Endothelial cell of umbilical vein (primary cell): Measurements from ENCODE around the gene RAB1B. TPM values are rescaled to one million over a fixed set of nuclear protein-coding genes. Genes with fewer than 3 reads are reported as not detected.
A peak's percentile ranks its signal among the peaks of the same experiment; 100 is the strongest.

Experiments used
- BruUV-seq: library from RNA; stranded (reverse); fragments of 400-500 nt; replicated peaks from 2 replicates; lab custom pipeline; 2021; lab: Mats Ljungman, UMichigan
- CTCF ChIA-PET: fragments of 300-600, 350-600 bp; sonication (Branson Sonifier 250); formaldehyde crosslinking; loops from one replicate; lab custom pipeline; 2021; ENCODE audit warnings: antibody characterized with exemption, inconsistent platforms; lab: Charles Lee
- POLR2A ChIA-PET: fragments of 300-600, 350-600 bp; sonication (Branson Sonifier 250); formaldehyde crosslinking; loops from one replicate; lab custom pipeline; 2021; ENCODE audit warnings: antibody characterized with exemption, inconsistent platforms; lab: Charles Lee
- DNase-seq: peaks from one replicate; pipeline ENCODE4 v3.0.0-alpha.2; 2011; ENCODE audit warnings: low read depth, low spot score
- FAIRE-seq: peaks from 2 replicates; lab custom pipeline; 2011; peaks lifted over from hg19 to GRCh38; lab: Jason Lieb, UNC
- H2AFZ ChIP-seq: 2 replicates; pipeline ENCODE4 v1.6.0; 2012; ENCODE audit warnings: low read depth, low read length, control low read depth, inconsistent platforms
- H3K27ac ChIP-seq: 2 replicates; pipeline ENCODE4 v1.5.1; 2011; ENCODE audit warnings: low read depth, mild to moderate bottlenecking, control low read depth, low read length, moderate library complexity; ENCODE audit not compliant: insufficient read depth
- H3K27me3 ChIP-seq, 2 experiments: 2 replicates each; pipeline versions ENCODE4 v1.6.0 to v1.6.1; 2011; ENCODE audit warnings: low read length in 2 of 2, mixed read lengths in 1 of 2; ENCODE audit not compliant: control insufficient read depth in 2 of 2, insufficient read depth in 2 of 2
- H3K36me3 ChIP-seq, 2 experiments: 2 replicates in 1 of 2; 3 replicates in 1 of 2; pipeline ENCODE4 v1.5.1; 2011; ENCODE audit warnings: low read length in 2 of 2, mild to moderate bottlenecking in 1 of 2, moderate library complexity in 1 of 2; ENCODE audit not compliant: control insufficient read depth in 2 of 2, insufficient read depth in 2 of 2; ENCODE audit errors: extremely low read depth in 1 of 2
- H3K4me1 ChIP-seq: 3 replicates; pipeline ENCODE4 v1.5.1; 2011; ENCODE audit warnings: mild to moderate bottlenecking, low read length; ENCODE audit not compliant: control insufficient read depth, insufficient read depth; ENCODE audit errors: extremely low read depth
- H3K4me2 ChIP-seq: 2 replicates; pipeline ENCODE4 v1.6.1; 2011; ENCODE audit warnings: low read length, control low read depth, mixed read lengths; ENCODE audit not compliant: insufficient read depth
- H3K4me3 ChIP-seq, 3 experiments: fragments of 200-600 bp in 1 of 3; sonication (generic), shearing (Covaris generic) in 1 of 3; replicated peaks in 1 of 3; 2 replicates each; pipeline ENCODE4 v1.5.1; 2011 to 2016; ENCODE audit warnings: control low read depth in 3 of 3, low read length in 3 of 3, mild to moderate bottlenecking in 2 of 3, inconsistent platforms in 1 of 3, low read depth in 1 of 3, moderate library complexity in 1 of 3; ENCODE audit not compliant: insufficient read depth in 1 of 3
- H3K79me2 ChIP-seq: 2 replicates; pipeline ENCODE4 v1.6.0; 2012; ENCODE audit warnings: low read length, inconsistent platforms; ENCODE audit not compliant: control insufficient read depth, insufficient read depth
- H3K9ac ChIP-seq: replicated peaks from 2 replicates; pipeline ENCODE3; 2011; ENCODE audit warnings: low read length, control low read depth; ENCODE audit not compliant: insufficient read depth; ENCODE audit errors: extremely low read depth
- H3K9me1 ChIP-seq: replicated peaks from 3 replicates; pipeline ENCODE4 v1.6.0; 2011; ENCODE audit warnings: mild to moderate bottlenecking, low read length; ENCODE audit not compliant: control insufficient read depth, insufficient read depth; ENCODE audit errors: extremely low read depth
- H3K9me3 ChIP-seq: replicated peaks from 2 replicates; pipeline ENCODE4 v1.5.1; 2012; ENCODE audit warnings: low read length, inconsistent platforms; ENCODE audit not compliant: control insufficient read depth, insufficient read depth
- H4K20me1 ChIP-seq: replicated peaks from 2 replicates; pipeline ENCODE3; 2011; ENCODE audit warnings: mild to moderate bottlenecking, low read length; ENCODE audit not compliant: control insufficient read depth, insufficient read depth; ENCODE audit errors: extremely low read depth
- EZH2 ChIP-seq: IDR thresholded peaks from 2 replicates; pipeline ENCODE4 v1.6.1; 2012; ENCODE audit warnings: borderline replicate concordance, low read depth, mild to moderate bottlenecking, moderate library complexity, low read length, inconsistent platforms; ENCODE audit not compliant: severe bottlenecking
- FOS ChIP-seq: IDR thresholded peaks from 2 replicates; pipeline ENCODE4 v1.6.1; 2011; ENCODE audit warnings: mild to moderate bottlenecking, low read length, moderate library complexity, borderline replicate concordance; ENCODE audit not compliant: insufficient read depth
- GATA2 ChIP-seq: IDR thresholded peaks from 2 replicates; pipeline ENCODE4 v1.7.0; 2011; ENCODE audit warnings: low read depth, mild to moderate bottlenecking, moderate library complexity, mixed read lengths, low read length; ENCODE audit not compliant: insufficient read length, insufficient read depth
- JUN ChIP-seq: IDR thresholded peaks from 2 replicates; pipeline ENCODE4 v1.6.1; 2011; ENCODE audit warnings: borderline replicate concordance, low read depth; ENCODE audit not compliant: insufficient read length, insufficient read depth
- MAX ChIP-seq: IDR thresholded peaks from 2 replicates; pipeline ENCODE4 v1.6.1; 2011; ENCODE audit not compliant: insufficient read depth, insufficient read length
- MYC ChIP-seq: IDR thresholded peaks from one replicate; pipeline ENCODE4 v1.6.1; 2011; ENCODE audit warnings: mild to moderate bottlenecking, low read depth, low read length
- POLR2A ChIP-seq: IDR thresholded peaks from 2 replicates; pipeline ENCODE4 v1.6.1; 2012; ENCODE audit warnings: low read depth, mild to moderate bottlenecking, control low read depth, low read length
- POLR2AphosphoS5 ChIP-seq: IDR thresholded peaks from 2 replicates; pipeline ENCODE4 v1.6.1; 2012; ENCODE audit warnings: low read depth, mild to moderate bottlenecking, control low read depth, low read length, moderate library complexity; ENCODE audit not compliant: insufficient read depth
- dilution Hi-C: fragments of 300-500 bp; cut with MboI; formaldehyde crosslinking; loops from one replicate; pipeline ENCODE4 v1.15.0; 2019; ENCODE audit warnings: low sequenced_read_pairs; ENCODE audit not compliant: extremely low pct_ligation_motif_present
- intact Hi-C: fragments of 100-400 bp; cut with micrococcal nuclease; formaldehyde crosslinking; loops from one replicate; pipeline ENCODE4 v1.10.0; 2022
- polyA plus RNA-seq, 4 experiments: library from polyadenylated mRNA; depleted of rRNA in 3 of 4; stranded (reverse) in 3 of 4; unstranded in 1 of 4; fragments of >200 nt; gene quantifications; 2 replicates each; pipeline versions ENCODE4 v1.2.1 to v1.2.3, GENCODE V29; 2011 to 2012; ENCODE audit warnings: missing spikeins in 1 of 4
- total RNA-seq: library from RNA; stranded (reverse); gene quantifications from 2 replicates; pipeline ENCODE4 v1.2.3, GENCODE V29; 2021
- TF ChIP-seq, protein P1 (sequence below), 2 donors: IDR thresholded peaks; 1 replicate in 1 of 2; 2 replicates in 1 of 2; pipeline ENCODE4 v1.5.1; 2011; ENCODE audit warnings: low read length in 2 of 2, mild to moderate bottlenecking in 2 of 2, moderate library complexity in 2 of 2, control low read depth in 1 of 2, inconsistent platforms in 1 of 2, low read depth in 1 of 2; ENCODE audit not compliant: insufficient read depth in 1 of 2; ENCODE audit errors: extremely low read depth in 1 of 2

RAB1B gene
- total and polyA plus RNA-seq, 2 donors (not counting 3 experiments of a cell fraction or from before 2014, with no cell fraction given), result 171 to 383 TPM

DNA sequence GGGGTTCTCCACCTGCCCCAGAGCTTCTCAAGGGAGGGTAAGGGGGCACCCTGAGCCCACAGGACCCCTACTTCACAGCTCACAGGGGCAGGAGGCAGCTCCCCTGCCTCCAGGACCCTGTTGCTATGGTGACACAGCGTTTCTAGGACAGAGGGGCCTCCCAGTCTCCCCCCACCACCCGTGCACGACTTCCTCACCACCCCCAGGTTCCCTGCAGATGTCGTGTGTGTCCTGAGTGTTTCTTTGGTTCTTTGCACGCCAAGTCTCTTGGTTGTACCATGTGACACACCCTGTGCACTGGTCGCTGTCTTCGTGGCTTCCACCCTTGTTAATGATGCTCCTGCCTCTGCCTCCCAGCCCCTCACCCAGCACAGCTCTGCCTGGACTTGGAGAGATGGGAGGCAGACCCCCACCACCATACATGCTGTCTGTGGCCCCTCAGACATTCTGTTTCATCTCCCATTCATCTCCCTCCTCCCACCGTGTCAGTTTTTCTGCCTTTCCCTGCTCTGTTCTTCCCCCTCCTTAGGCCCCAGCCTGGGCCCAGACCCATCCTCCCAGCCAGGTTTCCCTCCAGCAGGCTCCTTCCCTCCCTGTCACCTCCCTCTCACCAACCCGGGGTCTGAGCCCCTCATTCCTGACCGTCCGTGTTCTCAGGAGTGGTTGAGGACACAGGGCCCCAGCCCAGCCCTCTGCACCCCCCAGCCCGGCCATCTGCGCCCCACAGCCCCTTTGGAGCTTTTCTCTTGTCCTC lies 24.5 kb upstream of the RAB1B start:
- Histone ChIP-seq H3K9me1 (no peaks in the 10 kb centered on the region), H3K36me3 (peaks cover 0 to 32% of the 10 kb centered on the region in 2 experiments), H3K27ac (no peak overlapping the region), H3K4me1 (no peaks in the 10 kb centered on the region), H3K4me2 (no peak overlapping the region), H3K4me3 (no peak overlapping the region), H3K9me3 (no peaks in the 10 kb centered on the region), H3K27me3 (no peaks in the 10 kb centered on the region), H3K9ac (no peak overlapping the region), H3K79me2 (no peaks in the 10 kb centered on the region), H2AFZ (no peak overlapping the region), H4K20me1 (no peaks in the 10 kb centered on the region)
- CTCF ChIA-PET, result no interaction called here
- DNase-seq (no peak), FAIRE-seq (no peak)
- BruUV-seq, result TSS peak; percentile 71
- POLR2A ChIA-PET, result no interaction called here
- dilution Hi-C loops, result no loop called here
- TF ChIP-seq MAX, result no peak
- no peak for TF ChIP-seq POLR2A
- TF ChIP-seq MYC, result no peak
- TF ChIP-seq, protein P1, sequence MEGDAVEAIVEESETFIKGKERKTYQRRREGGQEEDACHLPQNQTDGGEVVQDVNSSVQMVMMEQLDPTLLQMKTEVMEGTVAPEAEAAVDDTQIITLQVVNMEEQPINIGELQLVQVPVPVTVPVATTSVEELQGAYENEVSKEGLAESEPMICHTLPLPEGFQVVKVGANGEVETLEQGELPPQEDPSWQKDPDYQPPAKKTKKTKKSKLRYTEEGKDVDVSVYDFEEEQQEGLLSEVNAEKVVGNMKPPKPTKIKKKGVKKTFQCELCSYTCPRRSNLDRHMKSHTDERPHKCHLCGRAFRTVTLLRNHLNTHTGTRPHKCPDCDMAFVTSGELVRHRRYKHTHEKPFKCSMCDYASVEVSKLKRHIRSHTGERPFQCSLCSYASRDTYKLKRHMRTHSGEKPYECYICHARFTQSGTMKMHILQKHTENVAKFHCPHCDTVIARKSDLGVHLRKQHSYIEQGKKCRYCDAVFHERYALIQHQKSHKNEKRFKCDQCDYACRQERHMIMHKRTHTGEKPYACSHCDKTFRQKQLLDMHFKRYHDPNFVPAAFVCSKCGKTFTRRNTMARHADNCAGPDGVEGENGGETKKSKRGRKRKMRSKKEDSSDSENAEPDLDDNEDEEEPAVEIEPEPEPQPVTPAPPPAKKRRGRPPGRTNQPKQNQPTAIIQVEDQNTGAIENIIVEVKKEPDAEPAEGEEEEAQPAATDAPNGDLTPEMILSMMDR (IDR thresholded peaks at IDR 0.05; ENCODE audit: extremely low read depth in 1 of 2, insufficient read depth in 1 of 2, low read depth in 1 of 2, low read length in 2 of 2), result no peak
- TF ChIP-seq JUN, result no peak
- intact Hi-C loops, result no loop called here

DNA sequence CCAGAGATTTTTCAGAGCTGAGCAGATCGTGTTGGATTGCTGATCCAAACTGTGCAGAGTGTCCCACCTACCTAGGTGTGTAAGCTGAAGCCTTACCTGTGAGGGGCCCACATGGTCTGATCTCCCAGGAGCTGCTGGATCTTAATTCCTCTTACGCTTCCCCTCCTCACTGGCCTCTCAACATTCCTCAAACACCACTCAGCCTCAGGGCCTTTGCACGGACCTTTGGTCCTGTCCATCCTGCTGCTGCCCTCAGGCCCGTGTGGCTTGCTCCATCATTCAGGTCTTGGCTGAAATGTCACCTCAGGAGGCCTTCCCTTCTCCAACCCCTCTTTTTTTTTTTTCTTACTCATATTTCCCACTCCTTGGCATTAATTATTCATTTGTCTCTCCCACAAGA lies 21.1 kb upstream of the RAB1B start:
- Histone ChIP-seq H3K36me3 (peaks cover 0 to 13% of the 10 kb centered on the region in 2 experiments), H3K27ac (no peak overlapping the region), H3K9ac (no peak overlapping the region), H3K27me3 (no peaks in the 10 kb centered on the region), H3K4me3 (no peak overlapping the region), H2AFZ (no peak overlapping the region), H4K20me1 (no peaks in the 10 kb centered on the region), H3K9me3 (no peaks in the 10 kb centered on the region), H3K4me2 (no peak overlapping the region), H3K4me1 (no peaks in the 10 kb centered on the region), H3K9me1 (no peaks in the 10 kb centered on the region), H3K79me2 (no peaks in the 10 kb centered on the region)
- dilution Hi-C loops (no loop called here), intact Hi-C loops (no loop called here)
- no TSS peak for BruUV-seq
- TF ChIP-seq POLR2AphosphoS5 (no peak), GATA2 (no peak), JUN (no peak), POLR2A (no peak), FOS (no peak), MYC (no peak), EZH2 (no peak), MAX (no peak)
- TF ChIP-seq, protein P1 (IDR thresholded peaks at IDR 0.05; ENCODE audit: extremely low read depth in 1 of 2, insufficient read depth in 1 of 2, low read depth in 1 of 2, low read length in 2 of 2), result no peak
- DNase-seq (no peak), FAIRE-seq (no peak)
- ChIA-PET POLR2A (no interaction called here), CTCF (interaction anchor here (1.3 kb wide), 1 partner anchor 10 kb away, joined by 7 read pairs; no protein-coding TSS in a partner anchor)
